H1 (cell line): ENCODE measurements around the gene ZC3H6. TPM values are rescaled to one million over a fixed set of nuclear protein-coding genes. Genes with fewer than 3 reads are reported as not detected.

Source experiments
- CTCF ChIA-PET: fragments of 300-600 bp; sonication (Branson Sonifier 250); formaldehyde crosslinking; loops from one replicate; lab custom pipeline; 2021; ENCODE audit not compliant: partially characterized antibody; lab: Charles Lee
- POLR2A ChIA-PET: fragments of 300-600 bp; sonication (Branson Sonifier 250); formaldehyde crosslinking; loops from one replicate; lab custom pipeline; 2021; ENCODE audit warnings: inconsistent platforms; ENCODE audit not compliant: partially characterized antibody; lab: Charles Lee
- DNase-seq, 2 experiments: peaks; one replicate each; pipeline versions ENCODE4 v3.0.0 to v3.0.0-alpha.2; 2010 to 2022; ENCODE audit warnings: low spot score in 2 of 2, low read depth in 1 of 2, mixed read lengths in 1 of 2
- FAIRE-seq: peaks from 2 replicates; lab custom pipeline; 2011; peaks lifted over from hg19 to GRCh38; lab: Jason Lieb, UNC
- H2AFZ ChIP-seq: 2 replicates; pipeline ENCODE4 v1.8.1; 2012; ENCODE audit warnings: low read length, inconsistent platforms
- H2AK5ac ChIP-seq: 2 replicates; pipeline ENCODE4 v1.6.1; 2013; ENCODE audit warnings: low read depth, low read length
- H2BK120ac ChIP-seq: replicated peaks from 2 replicates; pipeline ENCODE3; 2013; ENCODE audit warnings: low read depth, low read length, inconsistent platforms
- H2BK12ac ChIP-seq: 2 replicates; pipeline ENCODE4 v1.6.1; 2013; ENCODE audit warnings: low read depth, low read length
- H2BK15ac ChIP-seq: 2 replicates; pipeline ENCODE4 v1.6.1; 2013; ENCODE audit warnings: low read length
- H2BK20ac ChIP-seq: 2 replicates; pipeline ENCODE4 v1.6.1; 2013; ENCODE audit warnings: low read length
- H2BK5ac ChIP-seq: 2 replicates; pipeline ENCODE4 v1.6.1; 2013; ENCODE audit warnings: low read depth, low read length
- H3K14ac ChIP-seq: 2 replicates; pipeline ENCODE4 v1.6.1; 2013; ENCODE audit warnings: inconsistent platforms; ENCODE audit not compliant: insufficient read length
- H3K18ac ChIP-seq: 2 replicates; pipeline ENCODE4 v1.6.1; 2013; ENCODE audit warnings: low read length; ENCODE audit errors: extremely low read depth
- H3K23ac ChIP-seq: 2 replicates; pipeline ENCODE4 v1.6.1; 2013; ENCODE audit warnings: inconsistent platforms; ENCODE audit not compliant: insufficient read length
- H3K23me2 ChIP-seq: 2 replicates; pipeline ENCODE4 v1.6.1; 2013; ENCODE audit warnings: low read depth, low read length
- H3K27ac ChIP-seq: 2 replicates; pipeline ENCODE4 v1.6.1; 2011; ENCODE audit warnings: low read depth, low read length, inconsistent platforms
- H3K27me3 ChIP-seq, 4 experiments: replicated peaks in 1 of 4; 1 replicate in 1 of 4; 2 replicates in 3 of 4; pipeline versions ENCODE4 v1.6.1 to v1.8.1; 2011 to 2013; ENCODE audit warnings: low read length in 3 of 4, mild to moderate bottlenecking in 3 of 4, inconsistent platforms in 2 of 4, mixed read lengths in 2 of 4, moderate library complexity in 1 of 4; ENCODE audit not compliant: control insufficient read depth in 3 of 4, insufficient read depth in 3 of 4; ENCODE audit errors: extremely low read depth in 1 of 4
- H3K36me3 ChIP-seq, 4 experiments: 2 replicates each; pipeline versions ENCODE4 v1.6.1 to v1.8.1; 2011 to 2013; ENCODE audit warnings: mild to moderate bottlenecking in 4 of 4, low read length in 3 of 4, moderate library complexity in 2 of 4, control low read depth in 1 of 4, inconsistent platforms in 1 of 4; ENCODE audit not compliant: insufficient read depth in 4 of 4, control insufficient read depth in 2 of 4
- H3K4ac ChIP-seq: replicated peaks from 2 replicates; pipeline ENCODE3; 2013; ENCODE audit warnings: low read length, low read depth, mixed read lengths, inconsistent platforms; ENCODE audit not compliant: insufficient read length
- H3K4me1 ChIP-seq, 4 experiments: replicated peaks in 1 of 4; 1 replicate in 1 of 4; 2 replicates in 3 of 4; pipeline versions ENCODE4 v1.6.1 to v1.8.1; 2011 to 2013; ENCODE audit warnings: low read length in 3 of 4, inconsistent platforms in 2 of 4, mixed read lengths in 1 of 4; ENCODE audit not compliant: insufficient read depth in 4 of 4, control insufficient read depth in 3 of 4
- H3K4me2 ChIP-seq, 2 experiments: 2 replicates each; pipeline versions ENCODE4 v1.6.1 to v1.8.1; 2011 to 2013; ENCODE audit warnings: low read depth in 2 of 2, low read length in 2 of 2, control low read depth in 1 of 2, inconsistent platforms in 1 of 2, mild to moderate bottlenecking in 1 of 2; ENCODE audit not compliant: insufficient read depth in 1 of 2
- H3K4me3 ChIP-seq, 4 experiments: fragments of 200-600, 300-600 bp in 1 of 4; sonication (generic), shearing (Covaris generic), sonication (Bioruptor Twin) in 1 of 4; 2 replicates each; pipeline versions ENCODE4 v1.5.1 to v1.8.1; 2011 to 2016; ENCODE audit warnings: low read length in 4 of 4, low read depth in 3 of 4, control low read depth in 2 of 4, inconsistent platforms in 2 of 4, mild to moderate bottlenecking in 2 of 4, mixed read lengths in 1 of 4, moderate library complexity in 1 of 4; ENCODE audit not compliant: insufficient read depth in 2 of 4; ENCODE audit errors: extremely low read depth in 1 of 4
- H3K56ac ChIP-seq: replicated peaks from 2 replicates; pipeline ENCODE3; 2013; ENCODE audit warnings: low read depth, mild to moderate bottlenecking, mixed read lengths, low read length, inconsistent platforms; ENCODE audit not compliant: insufficient read length
- H3K79me1 ChIP-seq: 2 replicates; pipeline ENCODE4 v1.6.1; 2013; ENCODE audit warnings: low read depth, low read length, control low read depth
- H3K79me2 ChIP-seq, 2 experiments: 2 replicates each; pipeline versions ENCODE4 v1.6.1 to v1.8.1; 2012 to 2013; ENCODE audit warnings: low read length in 2 of 2, mild to moderate bottlenecking in 2 of 2, inconsistent platforms in 1 of 2; ENCODE audit not compliant: insufficient read depth in 2 of 2, control insufficient read depth in 1 of 2
- H3K9ac ChIP-seq, 4 experiments: replicated peaks in 1 of 4; 1 replicate in 1 of 4; 2 replicates in 3 of 4; pipeline versions ENCODE4 v1.6.1 to v1.8.1; 2011 to 2013; ENCODE audit warnings: low read depth in 3 of 4, low read length in 3 of 4, control low read depth in 2 of 4, mild to moderate bottlenecking in 2 of 4, moderate library complexity in 2 of 4, inconsistent platforms in 1 of 4; ENCODE audit errors: extremely low read depth in 1 of 4
- H3K9me3 ChIP-seq, 2 experiments: 2 replicates each; pipeline versions ENCODE4 v1.6.1 to v1.8.1; 2012 to 2013; ENCODE audit warnings: mild to moderate bottlenecking in 2 of 2, moderate library complexity in 2 of 2, control low read depth in 1 of 2, inconsistent platforms in 1 of 2, low read depth in 1 of 2, low read length in 1 of 2, mixed read lengths in 1 of 2; ENCODE audit not compliant: insufficient read depth in 2 of 2
- H4K20me1 ChIP-seq, 2 experiments: replicated peaks in 1 of 2; 2 replicates each; pipeline versions ENCODE3 to v1.8.1; 2011 to 2013; ENCODE audit warnings: inconsistent platforms in 2 of 2, low read length in 2 of 2, mild to moderate bottlenecking in 1 of 2; ENCODE audit not compliant: insufficient read depth in 2 of 2, control insufficient read depth in 1 of 2
- H4K5ac ChIP-seq: 2 replicates; pipeline ENCODE4 v1.6.1; 2013; ENCODE audit warnings: low read length, low read depth, mixed read lengths, inconsistent platforms; ENCODE audit not compliant: insufficient read length
- H4K8ac ChIP-seq: 2 replicates; pipeline ENCODE4 v1.8.0; 2013; ENCODE audit warnings: mild to moderate bottlenecking, moderate library complexity, low read length, inconsistent platforms; ENCODE audit not compliant: insufficient read depth; ENCODE audit errors: extremely low read depth
- H4K91ac ChIP-seq: replicated peaks from 2 replicates; pipeline ENCODE3; 2013; ENCODE audit warnings: low read length, mixed read lengths, inconsistent platforms; ENCODE audit not compliant: insufficient read length
- BRCA1 ChIP-seq: IDR thresholded peaks from 2 replicates; pipeline ENCODE4 v1.6.1; 2012; ENCODE audit warnings: low read depth, low read length, improper control_type of control experiment
- CHD2 ChIP-seq: IDR thresholded peaks from 2 replicates; pipeline ENCODE4 v1.6.1; 2012; ENCODE audit warnings: low read length, improper control_type of control experiment
- EZH2 ChIP-seq: fragments of 200-600 bp; sonication (generic); IDR thresholded peaks from 2 replicates; pipeline ENCODE4 v1.7.1; 2012; ENCODE audit warnings: low read depth, mild to moderate bottlenecking, moderate library complexity, low read length, inconsistent platforms; ENCODE audit not compliant: severe bottlenecking
- KDM4A ChIP-seq: IDR thresholded peaks from one replicate; pipeline ENCODE4 v1.7.1; 2012; ENCODE audit warnings: low read depth, mild to moderate bottlenecking, moderate library complexity, low read length, inconsistent platforms; ENCODE audit not compliant: severe bottlenecking
- MAFK ChIP-seq: IDR thresholded peaks from 2 replicates; pipeline ENCODE4 v1.6.1; 2012; ENCODE audit warnings: low read depth, mild to moderate bottlenecking, improper control_type of control experiment, low read length
- PHF8 ChIP-seq: fragments of 200-600 bp; sonication (generic); conservative IDR thresholded peaks from 2 replicates; pipeline ENCODE4 v1.7.1; 2012; ENCODE audit warnings: low read depth, mild to moderate bottlenecking, inconsistent platforms, low read length, moderate library complexity
- RFX5 ChIP-seq: IDR thresholded peaks from 2 replicates; pipeline ENCODE4 v1.6.1; 2011; ENCODE audit warnings: low read depth, low read length, improper control_type of control experiment, borderline replicate concordance
- SP2 ChIP-seq: IDR thresholded peaks from 2 replicates; pipeline ENCODE4 v1.6.1; 2012; ENCODE audit warnings: mild to moderate bottlenecking, low read length, inconsistent platforms
- TCF12 ChIP-seq: IDR thresholded peaks from 2 replicates; pipeline ENCODE4 v1.6.1; 2011; ENCODE audit warnings: low read depth, mild to moderate bottlenecking, low read length
- USF2 ChIP-seq: IDR thresholded peaks from 2 replicates; pipeline ENCODE4 v1.6.1; 2011; ENCODE audit warnings: low read length, improper control_type of control experiment
- WGBS, 2 experiments: shearing (Covaris generic) in 1 of 2; methylation state at CpG; one replicate each; pipeline versions ENCODE4 v1.1.6 to v1.1.7; 2013 to 2015; ENCODE audit warnings: low lambda C conversion rate in 2 of 2, mixed read lengths in 2 of 2, inconsistent platforms in 1 of 2, low coverage in 1 of 2, missing lambda C conversion rate in 1 of 2; ENCODE audit not compliant: insufficient replicate concordance in 2 of 2, insufficient coverage in 1 of 2, insufficient read length in 1 of 2; ENCODE audit errors: extremely low coverage in 1 of 2, missing lambda C conversion rate in 1 of 2; 5-methylcytosine and 5-hydroxymethylcytosine counted together
- polyA plus RNA-seq, 7 experiments: library from polyadenylated mRNA; depleted of rRNA in 3 of 7; stranded (reverse) in 5 of 7; unstranded in 2 of 7; fragments of >200 nt in 5 of 7; fragments of 200-250 nt in 2 of 7; gene quantifications; 1 replicate in 5 of 7; 2 replicates in 1 of 7; 4 replicates in 1 of 7; pipeline versions ENCODE4 v1.2.1 to v1.2.3, GENCODE V29; 2011 to 2013; ENCODE audit warnings: missing spikeins in 2 of 7, mixed read lengths in 2 of 7
- total RNA-seq: library from RNA; stranded (reverse); fragmentation: NEBNext Ultra II Directional; extraction: Animal tissue kit (Norgen Biotek cat#: 25700); gene quantifications from 2 replicates; pipeline ENCODE4 v1.2.1, GENCODE V29; 2021
- TF ChIP-seq, protein P1 (sequence below): IDR thresholded peaks from 2 replicates; pipeline ENCODE4 v1.6.1; 2012; ENCODE audit warnings: inconsistent platforms

The ZC3H6 gene
- total and polyA plus RNA-seq, 2 of the 8 experiments (the other 6 are each of a cell fraction or from before 2014, with no cell fraction given) = 1.4 to 6.9 TPM

DNA sequence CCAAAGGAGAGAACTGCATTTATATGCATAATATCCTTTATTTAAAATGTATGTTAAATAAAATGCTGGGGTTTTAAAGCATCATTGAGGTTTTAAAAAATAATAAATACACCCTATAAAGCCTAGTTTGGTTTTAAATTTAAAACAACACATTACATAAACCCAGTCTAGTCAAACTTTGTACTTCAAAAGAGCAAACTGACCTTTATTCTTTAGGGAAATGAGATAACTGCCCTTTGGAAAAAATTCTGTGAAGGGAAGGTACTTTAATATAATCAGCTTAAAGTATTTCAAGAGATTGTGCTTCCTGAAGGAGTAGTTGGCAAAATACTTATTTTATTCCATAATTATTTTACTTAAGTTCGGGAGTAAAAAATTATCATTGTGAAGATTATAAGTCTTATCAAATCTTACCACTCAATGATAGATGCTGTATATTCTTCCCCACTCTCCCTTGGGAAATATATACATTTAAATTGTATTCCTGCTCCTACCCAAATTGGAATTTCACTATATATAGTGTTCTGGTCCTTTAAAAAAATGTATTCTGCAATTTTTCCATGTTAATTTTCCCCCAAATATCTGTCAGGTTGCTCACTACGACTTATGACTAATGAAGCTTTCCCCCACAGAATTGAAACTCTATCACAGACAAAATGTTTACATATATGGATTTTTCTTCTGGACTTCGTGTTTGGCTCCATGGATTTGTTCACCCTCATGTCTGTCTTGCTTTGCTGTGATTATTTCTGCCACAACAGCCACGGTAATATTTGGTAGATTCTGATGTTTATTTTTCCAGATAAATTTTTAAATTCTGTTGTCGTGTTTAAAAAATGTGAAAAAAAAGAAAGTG, 42.1 kb downstream of the ZC3H6 start:
- Histone ChIP-seq H3K9me3 (no peaks in the 10 kb centered on the region), H2BK12ac (no peak overlapping the region), H3K4me1 (no peaks in the 10 kb centered on the region), H3K23ac (no peak overlapping the region), H2AFZ (no peak overlapping the region), H3K27ac (no peak overlapping the region), H4K20me1 (no peaks in the 10 kb centered on the region), H2BK20ac (no peak overlapping the region), H3K18ac (no peak overlapping the region), H3K14ac (no peak overlapping the region), H3K79me2 (no peaks in the 10 kb centered on the region), H3K79me1 (no peaks in the 10 kb centered on the region), H4K5ac (no peak overlapping the region), H3K56ac (no peak overlapping the region), H3K23me2 (no peaks in the 10 kb centered on the region), H2BK120ac (no peak overlapping the region), H3K36me3 (no peaks in the 10 kb centered on the region), H3K27me3 (no peaks in the 10 kb centered on the region), H2BK15ac (no peak overlapping the region), H3K4ac (no peak overlapping the region), H4K91ac (no peak overlapping the region), H4K8ac (no peak overlapping the region), H3K9ac (no peak overlapping the region), H3K4me3 (no peak overlapping the region), H3K4me2 (no peak overlapping the region), H2BK5ac (no peak overlapping the region), H2AK5ac (no peak overlapping the region)
- WGBS, 2 experiments = 90 to 100% methylated on average over 1 to 5 of the region's 5 CpGs
- CTCF ChIA-PET = no interaction called here
- no peak for DNase-seq
- FAIRE-seq = no peak
- POLR2A ChIA-PET = no interaction called here
- TF ChIP-seq EZH2 (no peak), BRCA1 (no peak), KDM4A (no peak), SP2 (no peak), PHF8 (no peak), USF2 (no peak), TCF12 (no peak), MAFK (no peak), RFX5 (no peak), CHD2 (no peak)
- TF ChIP-seq, protein P1, sequence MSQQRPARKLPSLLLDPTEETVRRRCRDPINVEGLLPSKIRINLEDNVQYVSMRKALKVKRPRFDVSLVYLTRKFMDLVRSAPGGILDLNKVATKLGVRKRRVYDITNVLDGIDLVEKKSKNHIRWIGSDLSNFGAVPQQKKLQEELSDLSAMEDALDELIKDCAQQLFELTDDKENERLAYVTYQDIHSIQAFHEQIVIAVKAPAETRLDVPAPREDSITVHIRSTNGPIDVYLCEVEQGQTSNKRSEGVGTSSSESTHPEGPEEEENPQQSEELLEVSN = no peak
